Activated T-helper 1 cell treated with anti-CD3 and anti-CD28 coated beads, Interleukin-2, amount 50 U/mL, for 16 hours (primary cell): ENCODE data around the gene ABHD12.

ENCODE experiments used
- DNase-seq, 2 donors: peaks; one replicate each; pipeline ENCODE4 v3.0.0-alpha.2; 2020; ENCODE audit warnings: low read depth in 1 of 2, low spot score in 1 of 2

Gene ABHD12

DNA sequence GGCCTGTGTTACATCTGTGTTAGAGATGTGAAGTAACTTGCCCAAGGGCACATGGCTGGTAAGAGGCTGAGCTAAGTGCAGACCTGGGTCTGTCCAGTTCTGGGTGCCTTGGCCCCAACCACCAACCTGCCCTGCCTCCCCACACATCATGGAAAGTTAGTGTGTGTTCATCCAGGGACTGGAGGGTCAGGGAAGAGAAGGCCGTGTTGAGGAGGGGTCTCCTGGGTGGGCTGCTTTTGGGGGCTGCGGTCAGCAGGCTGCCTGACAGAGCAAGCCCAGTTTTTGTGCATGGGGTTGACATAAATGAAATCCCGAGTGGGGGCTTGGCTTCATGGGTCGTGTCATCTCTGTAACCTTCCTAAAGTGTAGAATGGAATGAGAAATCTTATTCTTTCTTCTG, 131.8 kb downstream of the ABHD12 start:
- no peak for DNase-seq

DNA sequence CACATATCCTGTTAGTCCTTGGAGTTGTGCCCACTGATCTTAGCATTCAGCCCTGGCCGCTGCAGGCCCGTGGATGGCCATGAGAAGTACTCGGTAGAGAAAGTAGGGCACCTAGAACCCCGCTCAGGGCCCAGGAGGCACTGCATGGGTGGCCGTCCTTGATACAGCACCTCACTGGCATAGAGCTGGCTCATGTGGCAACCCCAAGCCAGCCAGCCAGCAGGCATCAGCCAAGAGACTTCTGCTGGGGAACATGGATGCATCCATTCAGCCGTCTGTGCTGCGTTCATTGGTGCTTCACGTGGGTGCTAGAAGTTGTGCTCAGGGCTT, 132.2 kb downstream of the ABHD12 start:
- DNase-seq: no peak

GRCh38 chr20:25257756-25258475, 132.7 kb downstream of the ABHD12 start:
- DNase-seq: no peak

DNA sequence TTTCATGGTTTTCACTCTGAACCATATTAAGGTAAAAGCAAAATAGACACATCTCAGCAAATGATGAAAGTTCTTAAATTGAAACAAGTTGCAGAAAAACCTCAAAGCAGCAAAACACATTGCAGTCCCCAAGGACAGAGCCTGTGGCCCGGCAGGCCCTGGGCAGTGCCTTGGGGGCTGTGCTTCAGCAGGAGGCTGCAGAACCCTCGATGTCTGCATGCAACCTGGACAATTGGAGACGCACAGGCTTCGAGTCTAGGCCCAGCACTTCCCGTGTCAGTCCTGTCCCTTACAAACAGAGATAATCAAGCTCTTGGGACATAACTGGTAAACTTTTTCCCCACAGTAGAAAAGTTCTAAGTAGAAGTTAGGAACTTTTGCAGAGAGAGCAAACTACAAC, 133.5 kb downstream of the ABHD12 start:
- DNase-seq: no peak

GRCh38 chr20:25256226-25256859, 134.3 kb downstream of the ABHD12 start:
- DNase-seq: no peak

- DNase-seq: no peak
These were observed 135.5 kb downstream of the ABHD12 start for GRCh38 chr20:25254986-25255680.

- DNase-seq: no peak
These were observed 136.1 kb downstream of the ABHD12 start for GRCh38 chr20:25254571-25254970.

DNA sequence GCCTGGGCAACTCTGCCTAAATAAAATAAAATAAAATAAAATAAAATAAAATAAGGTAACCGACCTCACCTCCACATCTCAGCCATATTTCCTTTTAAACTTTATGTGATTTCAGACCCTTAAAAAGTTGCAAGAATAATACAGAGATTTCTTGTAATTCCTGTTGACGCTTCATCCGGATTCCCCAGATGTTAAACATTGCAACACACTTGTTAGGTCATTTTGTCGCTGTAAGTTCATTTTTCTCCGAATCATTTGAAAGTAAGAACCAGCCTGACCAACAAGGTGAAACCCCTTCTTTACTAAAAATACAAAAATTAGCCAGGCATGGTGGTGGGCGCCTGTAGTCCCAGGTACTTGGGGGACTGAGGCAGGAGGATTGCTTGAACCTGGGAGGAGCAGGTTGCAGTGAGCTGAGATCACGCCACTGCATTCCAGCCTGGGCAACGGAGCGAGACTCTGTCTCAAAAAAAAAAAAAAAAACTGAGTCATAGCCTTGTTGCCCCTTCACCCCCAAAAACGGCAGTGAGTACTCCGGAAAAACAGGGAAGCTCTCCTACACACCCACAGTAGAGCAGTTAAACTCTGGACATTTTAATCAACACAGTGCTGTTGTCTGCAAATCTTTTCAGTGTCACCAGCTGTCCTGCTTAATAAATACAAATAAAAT, 136.9 kb downstream of the ABHD12 start:
- no peak for DNase-seq

- DNase-seq: no peak
These were observed 137.8 kb downstream of the ABHD12 start for GRCh38 chr20:25252686-25253421.

- DNase-seq: no peak
These were observed 138.4 kb downstream of the ABHD12 start for GRCh38 chr20:25252230-25252651.

DNA sequence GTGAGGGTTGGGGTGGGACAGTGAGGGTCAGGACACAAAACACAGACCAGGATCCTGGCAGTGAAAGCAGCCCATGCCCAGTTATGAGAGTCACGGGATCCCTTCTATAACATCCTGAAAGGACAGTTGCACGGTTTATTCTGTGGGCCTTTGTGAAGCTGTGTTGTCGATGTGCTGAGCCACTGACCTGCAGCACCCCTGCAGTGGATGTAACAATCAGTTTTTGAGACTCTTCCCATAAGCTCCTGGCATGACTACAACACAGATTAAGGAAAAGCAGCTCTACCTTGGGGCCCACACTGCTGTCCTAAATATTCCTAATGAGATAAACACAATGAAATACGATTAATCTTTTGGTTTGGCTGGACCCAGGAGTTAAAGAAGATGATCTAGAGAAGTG, 139.1 kb downstream of the ABHD12 start:
- DNase-seq: no peak

GRCh38 chr20:25251019-25251418, 139.6 kb downstream of the ABHD12 start:
- no peak for DNase-seq

DNA sequence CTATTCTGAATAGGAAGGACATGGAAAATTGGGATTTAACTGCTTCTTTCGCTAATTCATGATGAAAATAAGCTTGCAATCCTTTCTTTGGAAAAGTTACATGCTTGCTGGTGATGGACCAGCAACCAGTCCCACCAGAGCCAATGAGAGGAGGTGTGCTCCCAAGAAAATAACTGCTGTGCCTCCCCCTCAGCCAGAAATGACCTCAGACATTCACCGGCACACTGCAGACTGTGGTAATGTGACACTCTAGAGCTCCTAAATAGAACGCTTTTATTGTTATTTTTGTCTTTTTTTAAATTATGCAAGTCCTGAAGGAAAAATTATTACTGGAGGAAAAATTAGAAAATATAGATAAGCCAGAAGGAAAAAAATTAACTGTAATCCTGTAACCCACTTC, 140.1 kb downstream of the ABHD12 start:
- DNase-seq: no peak
